Ectodermal cell (in vitro differentiated cells): ENCODE measurements around the gene TMX1.
A peak's percentile ranks its signal among the peaks of the same experiment; 100 is the strongest.
"Not testable (repeated sequence)": the region's sequence is repeated elsewhere in the genome, so short reads cannot be mapped to it uniquely, and the experiment has no call there.

Experiments
- H3K27ac ChIP-seq: 2 replicates; pipeline ENCODE4 v1.7.0; 2013; ENCODE audit warnings: mild to moderate bottlenecking, low read depth, low read length; ENCODE audit not compliant: insufficient read depth, poor library complexity, severe bottlenecking
- H3K27me3 ChIP-seq: 2 replicates; pipeline ENCODE4 v1.7.0; 2013; ENCODE audit warnings: mild to moderate bottlenecking, low read length; ENCODE audit not compliant: insufficient read depth, control insufficient read depth, poor library complexity, severe bottlenecking
- H3K36me3 ChIP-seq: one replicate; pipeline ENCODE4 v1.7.0; 2013; ENCODE audit warnings: low read length; ENCODE audit not compliant: control insufficient read depth, insufficient read depth
- H3K4me1 ChIP-seq: one replicate; pipeline ENCODE4 v1.7.0; 2013; ENCODE audit warnings: low read length; ENCODE audit not compliant: control insufficient read depth, insufficient read depth
- H3K4me3 ChIP-seq: 2 replicates; pipeline ENCODE4 v1.7.0; 2013; ENCODE audit warnings: low read depth, low read length, control low read depth; ENCODE audit not compliant: insufficient read depth
- H3K9me3 ChIP-seq: 2 replicates; pipeline ENCODE4 v1.7.0; 2013; ENCODE audit warnings: mild to moderate bottlenecking, low read length, moderate library complexity; ENCODE audit not compliant: control insufficient read depth
- WGBS, 2 experiments: methylation state at CpG; one replicate each; pipeline ENCODE4 v1.1.7; 2013; ENCODE audit warnings: missing lambda C conversion rate in 2 of 2; 5-methylcytosine and 5-hydroxymethylcytosine counted together

The TMX1 gene

GRCh38 chr14:51211149-51211548 lies 28.9 kb upstream of the TMX1 start:
- no peak overlapping the region for H3K27ac ChIP-seq
- H3K9me3 ChIP-seq: no peaks in the 10 kb centered on the region
- no peaks in the 10 kb centered on the region for H3K4me1 ChIP-seq
- no peaks in the 10 kb centered on the region for H3K36me3 ChIP-seq
- H3K27me3 ChIP-seq: no peaks in the 10 kb centered on the region
- no peak overlapping the region for H3K4me3 ChIP-seq

GRCh38 chr14:51216602-51217001 lies 23.4 kb upstream of the TMX1 start:
- no peaks in the 10 kb centered on the region for H3K36me3 ChIP-seq
- no peaks in the 10 kb centered on the region for H3K9me3 ChIP-seq
- 94 to 100% methylated on average over 1 of the region's 1 CpG for WGBS, 2 experiments
- H3K4me3 ChIP-seq: no peak overlapping the region
- H3K27me3 ChIP-seq: no peaks in the 10 kb centered on the region
- H3K27ac ChIP-seq: no peak overlapping the region
- H3K4me1 ChIP-seq: no peaks in the 10 kb centered on the region

GRCh38 chr14:51219473-51220448 lies 20.3 kb upstream of the TMX1 start:
- Histone ChIP-seq H3K9me3 (no peaks in the 10 kb centered on the region), H3K27me3 (no peaks in the 10 kb centered on the region), H3K4me3 (no peak overlapping the region), H3K4me1 (no peaks in the 10 kb centered on the region), H3K36me3 (peaks cover 3% of the 10 kb centered on the region), H3K27ac (no peak overlapping the region)
- 56 to 88% methylated on average over 3 of the region's 7 CpGs for WGBS, 2 experiments

GRCh38 chr14:51223463-51223862 lies 16.6 kb upstream of the TMX1 start:
- not testable (repeated sequence) for H3K27ac ChIP-seq, H3K9me3 ChIP-seq, H3K4me3 ChIP-seq, H3K36me3 ChIP-seq, H3K27me3 ChIP-seq, H3K4me1 ChIP-seq
- 92 to 97% methylated on average over 1 of the region's 1 CpG for WGBS, 2 experiments

- peaks cover 3% of the 10 kb centered on the region for H3K36me3 ChIP-seq
- no peaks in the 10 kb centered on the region for H3K4me1 ChIP-seq
- H3K4me3 ChIP-seq: no peak overlapping the region
- 100% methylated on average over 1 of the region's 1 CpG for WGBS, 2 experiments
- H3K27ac ChIP-seq: no peak overlapping the region
- no peaks in the 10 kb centered on the region for H3K9me3 ChIP-seq
- H3K27me3 ChIP-seq: no peaks in the 10 kb centered on the region
Observed at GRCh38 chr14:51224551-51224950, 15.5 kb upstream of the TMX1 start.

- H3K27ac ChIP-seq: no peak overlapping the region
- no peak overlapping the region for H3K4me3 ChIP-seq
- H3K9me3 ChIP-seq: no peaks in the 10 kb centered on the region
- H3K4me1 ChIP-seq: no peaks in the 10 kb centered on the region
- H3K36me3 ChIP-seq: peaks cover 3% of the 10 kb centered on the region
- 96 to 100% methylated on average over 2 of the region's 2 CpGs for WGBS, 2 experiments
- no peaks in the 10 kb centered on the region for H3K27me3 ChIP-seq
Observed at GRCh38 chr14:51225751-51226150, 14.3 kb upstream of the TMX1 start.

GRCh38 chr14:51228391-51228790 lies 11.7 kb upstream of the TMX1 start:
- H3K27ac ChIP-seq: no peak overlapping the region
- no peaks in the 10 kb centered on the region for H3K9me3 ChIP-seq
- no peaks in the 10 kb centered on the region for H3K36me3 ChIP-seq
- H3K4me1 ChIP-seq: no peaks in the 10 kb centered on the region
- H3K27me3 ChIP-seq: no peaks in the 10 kb centered on the region
- H3K4me3 ChIP-seq: no peak overlapping the region

- Histone ChIP-seq H3K4me3 (no peak overlapping the region), H3K4me1 (no peaks in the 10 kb centered on the region), H3K27ac (no peak overlapping the region), H3K9me3 (no peaks in the 10 kb centered on the region), H3K27me3 (no peaks in the 10 kb centered on the region), H3K36me3 (no peaks in the 10 kb centered on the region)
- 89 to 95% methylated on average over 1 of the region's 1 CpG for WGBS, 2 experiments
Observed at GRCh38 chr14:51228890-51229289, 11.2 kb upstream of the TMX1 start.

- no peaks in the 10 kb centered on the region for H3K4me1 ChIP-seq
- H3K27ac ChIP-seq: no peak overlapping the region
- no peaks in the 10 kb centered on the region for H3K36me3 ChIP-seq
- no peaks in the 10 kb centered on the region for H3K27me3 ChIP-seq
- H3K4me3 ChIP-seq: no peak overlapping the region
- H3K9me3 ChIP-seq: no peaks in the 10 kb centered on the region
Observed at GRCh38 chr14:51236314-51236713, 3.7 kb upstream of the TMX1 start.

GRCh38 chr14:51240804-51241380 lies 845 bp downstream of the TMX1 start:
- Histone ChIP-seq H3K36me3 (no peaks in the 10 kb centered on the region), H3K4me3 (peak overlapping the region; percentile 85), H3K9me3 (no peaks in the 10 kb centered on the region), H3K27ac (no peak overlapping the region), H3K27me3 (no peaks in the 10 kb centered on the region), H3K4me1 (no peaks in the 10 kb centered on the region)
- 12 to 24% methylated on average over 6 to 8 of the region's 10 CpGs for WGBS, 2 experiments
